HG03378 (cell line): ENCODE results near the gene ANKRD30B.
"Not testable (repeated sequence)": the region's sequence is repeated elsewhere in the genome, so short reads cannot be mapped to it uniquely, and the experiment has no call there.

ENCODE experiments used
- ATAC-seq: cut with Tn5 transposase; IDR thresholded peaks from one replicate; pipeline ENCODE4 v1.9.1; 2021; ENCODE audit warnings: mild to moderate bottlenecking, moderate library complexity; ENCODE audit not compliant: unreplicated experiment

The ANKRD30B gene

DNA sequence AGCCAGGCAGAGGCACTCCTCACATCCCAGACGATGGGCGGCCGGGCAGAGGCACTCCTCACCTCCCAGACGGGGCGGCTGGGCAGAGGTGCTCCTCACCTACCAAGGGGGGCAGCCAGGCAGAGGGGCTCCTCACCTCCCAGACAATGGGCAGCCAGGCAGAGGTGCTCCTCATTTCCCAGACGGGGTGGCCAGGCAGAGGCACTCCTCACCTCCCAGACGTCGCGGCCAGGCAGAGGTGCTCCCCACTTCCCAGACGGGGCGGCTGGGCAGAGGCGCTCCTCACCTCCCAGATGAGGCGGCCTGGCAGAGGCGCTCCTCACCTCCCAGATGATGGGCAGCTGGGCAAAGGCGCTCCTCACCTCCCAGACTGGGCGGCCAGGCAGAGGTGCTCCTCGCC, 107.7 kb downstream of the ANKRD30B start:
- not testable (repeated sequence) for ATAC-seq

DNA sequence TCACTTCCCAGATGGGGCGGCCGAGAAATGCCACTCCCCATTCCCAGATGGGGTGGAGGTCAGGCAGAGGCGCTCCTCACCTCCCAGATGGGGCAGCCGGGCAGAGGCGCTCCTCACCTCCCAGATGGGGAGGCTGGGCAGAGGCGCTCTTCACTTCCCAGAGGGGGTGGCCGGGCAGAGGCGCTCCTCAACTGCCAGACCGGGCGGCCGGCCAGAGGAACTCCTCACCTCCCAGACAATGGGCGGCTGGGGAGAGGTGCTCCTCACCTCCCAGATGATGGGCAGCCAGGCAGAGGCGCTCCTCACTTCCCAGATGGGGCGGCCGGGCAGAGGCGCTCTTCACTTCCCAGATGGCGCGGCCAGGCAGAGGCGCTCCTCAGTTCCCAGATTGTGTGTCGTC, 108.3 kb downstream of the ANKRD30B start:
- ATAC-seq: not testable (repeated sequence)

DNA sequence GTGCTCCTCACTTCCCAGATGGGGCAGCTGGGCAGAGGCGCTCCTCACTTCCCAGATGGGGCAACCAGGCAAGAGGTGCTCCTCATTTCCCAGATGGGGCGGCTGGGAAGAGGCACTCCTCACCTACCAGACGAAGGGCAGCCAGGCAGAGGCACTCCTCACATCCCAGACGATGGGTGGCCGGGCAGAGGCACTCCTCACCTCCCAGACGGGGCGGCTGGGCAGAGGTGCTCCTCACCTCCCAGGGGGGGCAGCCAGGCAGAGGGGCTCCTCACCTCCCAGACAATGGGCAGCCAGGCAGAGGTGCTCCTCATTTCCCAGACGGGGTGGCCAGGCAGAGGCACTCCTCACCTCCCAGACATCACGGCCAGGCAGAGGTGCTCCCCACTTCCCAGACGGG, 110.5 kb downstream of the ANKRD30B start:
- not testable (repeated sequence) for ATAC-seq

DNA sequence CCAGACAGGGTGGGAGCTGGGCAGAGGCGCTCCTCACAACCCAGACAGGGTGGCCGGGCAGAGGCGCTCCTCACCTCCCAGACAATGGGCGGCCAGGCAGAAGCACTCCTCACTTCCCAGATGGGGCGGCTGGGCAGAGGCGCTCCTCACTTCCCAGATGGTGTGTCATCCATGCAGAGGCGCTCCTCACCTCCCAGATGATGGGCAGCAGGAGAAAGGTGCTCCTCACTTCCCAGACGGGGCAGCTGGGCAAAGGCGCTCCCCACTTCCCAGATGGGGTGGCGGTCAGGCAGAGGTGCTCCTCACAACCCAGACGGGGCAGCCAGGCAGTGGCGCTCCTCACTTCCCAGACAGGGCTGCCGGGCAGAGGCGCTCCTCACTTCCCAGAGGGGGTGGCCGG, 112.0 kb downstream of the ANKRD30B start:
- not testable (repeated sequence) for ATAC-seq

DNA sequence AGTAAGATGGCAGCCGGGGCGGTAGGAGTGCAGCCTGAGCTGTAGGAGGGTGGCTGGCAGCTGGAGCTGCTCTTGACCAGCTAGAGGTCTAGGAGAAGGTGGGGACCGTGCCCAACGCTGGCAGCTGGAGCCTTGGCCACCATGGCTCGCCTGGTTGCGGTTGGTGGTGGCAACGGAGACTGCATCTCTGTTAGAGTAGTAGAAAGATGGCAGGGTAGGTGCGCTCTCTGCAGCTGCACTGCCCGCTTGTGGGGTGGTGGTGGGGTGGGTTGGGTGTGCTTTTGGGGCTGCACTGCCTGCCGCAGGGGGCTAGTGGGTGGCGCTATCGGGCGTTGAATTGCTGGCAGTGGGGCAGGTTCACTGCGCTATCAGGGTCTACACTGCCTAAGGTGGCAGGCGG, 118.5 kb downstream of the ANKRD30B start:
- ATAC-seq: not testable (repeated sequence)

DNA sequence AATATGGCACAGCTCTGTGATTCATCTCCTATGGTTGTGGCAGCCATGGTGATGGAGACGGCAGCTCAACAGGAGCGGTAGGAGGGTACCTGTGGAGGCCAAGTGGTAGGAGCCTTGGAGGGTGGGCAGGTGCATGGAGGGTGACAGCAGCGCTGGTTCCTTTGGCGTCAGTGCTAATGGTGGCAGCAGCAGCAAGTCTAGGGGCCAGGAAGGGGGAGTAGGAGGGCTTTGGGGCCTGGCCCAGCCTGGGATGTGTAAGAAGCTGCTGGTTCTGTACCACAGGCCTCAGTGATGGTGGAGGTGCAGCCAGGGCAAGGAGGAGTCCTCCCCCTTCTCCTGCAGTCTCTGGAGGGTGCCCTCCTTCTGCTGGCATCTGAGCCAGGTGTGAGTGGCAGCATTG, 120.0 kb downstream of the ANKRD30B start:
- ATAC-seq: not testable (repeated sequence)

DNA sequence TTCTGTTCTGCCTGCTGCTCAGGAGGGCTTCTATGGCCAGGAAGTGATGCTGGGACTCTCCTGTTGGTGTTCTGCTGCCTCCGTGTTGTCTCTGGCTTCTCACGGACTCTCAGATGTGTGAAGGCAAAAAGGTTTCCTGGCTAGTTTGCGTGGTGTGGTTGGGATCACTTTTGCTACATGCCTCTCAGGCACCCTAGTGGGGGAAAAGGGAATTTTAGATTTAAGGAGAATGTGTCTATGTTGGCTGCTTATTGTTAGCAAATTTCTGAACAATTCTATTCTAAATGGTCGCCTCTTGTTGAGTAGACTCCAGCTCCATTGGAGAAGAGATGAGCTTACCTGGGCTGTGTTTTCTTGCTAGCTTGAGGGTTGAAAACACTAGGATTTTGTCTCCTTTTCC, 120.9 kb downstream of the ANKRD30B start:
- not testable (repeated sequence) for ATAC-seq

DNA sequence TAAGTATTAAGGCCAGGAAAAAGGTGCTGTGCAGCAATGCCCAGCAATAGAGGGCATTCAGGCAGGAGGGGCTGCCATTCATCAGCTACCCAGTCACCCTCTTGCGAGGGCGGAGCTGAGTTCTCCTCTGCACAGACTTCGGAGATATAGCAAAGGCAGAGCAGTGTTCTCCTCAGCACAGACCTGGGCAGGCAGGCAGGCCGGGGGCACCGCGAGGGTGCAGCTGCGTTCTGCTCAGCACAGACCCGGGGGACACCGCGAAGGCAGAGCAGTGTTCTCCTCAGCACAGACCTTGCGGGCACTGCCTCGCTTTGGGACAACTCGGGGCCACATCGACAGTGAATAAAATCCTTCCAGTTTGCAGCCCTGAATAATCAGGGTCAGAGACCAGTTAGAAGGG, 130.9 kb downstream of the ANKRD30B start:
- ATAC-seq: not testable (repeated sequence)

DNA sequence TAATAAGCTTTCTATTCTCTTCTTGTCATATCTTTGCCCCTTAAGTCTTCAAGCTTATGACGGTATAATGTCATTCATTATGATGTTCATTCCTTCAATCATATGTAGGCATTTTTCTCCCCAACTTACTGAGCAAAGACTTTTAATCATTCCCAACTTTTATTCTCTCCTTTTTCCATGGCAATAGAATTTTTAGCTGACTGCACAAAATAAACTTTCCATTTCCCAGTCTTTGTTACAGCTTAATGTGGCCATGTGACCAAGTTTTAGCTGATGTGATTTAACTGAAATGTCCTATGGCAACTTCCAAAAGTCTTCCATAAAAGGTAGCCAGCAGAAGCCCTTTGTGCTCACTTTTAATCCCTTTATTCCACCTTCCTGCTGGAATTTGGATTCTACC, 152.5 kb downstream of the ANKRD30B start:
- no peak for ATAC-seq
